ENCODE measurements around the gene AZI2. TPM values are rescaled to one million over a fixed set of nuclear protein-coding genes. Genes with fewer than 3 reads are reported as not detected.

AZI2 gene
- total RNA-seq: 40.4 and 57.1 TPM in 2 replicates

GRCh38 chr3:28348629-28349468 is at the start of gene AZI2, which contains the start of gene ZCWPW2:
Gene AZI2, minus strand, starts transcription at chr3:28348824. Its CDS starts 8,207 bp downstream, at chr3:28340617.
Gene ZCWPW2, plus strand, starts transcription at chr3:28348721. Its CDS starts 64,348 bp downstream, at chr3:28413069.
- Histone ChIP-seq H3K36me3 (ENCODE audit: control insufficient read depth, insufficient read depth, low read length) (no peaks in the 10 kb centered on the region), H3K4me3 (ENCODE audit: low read depth, low read length) (peak within 1 kb of the TSS; percentile 80), H3K27me3 (ENCODE audit: control insufficient read depth, insufficient read depth, low read length) (no peaks in the 10 kb centered on the region)
- peak; percentile 61 for DNase-seq (ENCODE audit: low read depth)
- TF ChIP-seq CTCF (IDR thresholded peaks at IDR 0.05; ENCODE audit: insufficient read depth, low read length, poor library complexity, severe bottlenecking): peak; percentile 25

- TF ChIP-seq CTCF (IDR thresholded peaks at IDR 0.05; ENCODE audit: insufficient read depth, low read length, poor library complexity, severe bottlenecking): no peak
- no peak for DNase-seq (ENCODE audit: low read depth)
- no peaks in the 10 kb centered on the region for H3K27me3 ChIP-seq (ENCODE audit: control insufficient read depth, insufficient read depth, low read length)
- no peak overlapping the region for H3K4me3 ChIP-seq (ENCODE audit: low read depth, low read length)
- no peaks in the 10 kb centered on the region for H3K36me3 ChIP-seq (ENCODE audit: control insufficient read depth, insufficient read depth, low read length)
These were observed 40.4 kb upstream of the AZI2 start for GRCh38 chr3:28388978-28389377.

GRCh38 chr3:28386049-28386448 is 37.4 kb upstream of the AZI2 start:
- no peak for TF ChIP-seq CTCF (IDR thresholded peaks at IDR 0.05; ENCODE audit: insufficient read depth, low read length, poor library complexity, severe bottlenecking)
- no peaks in the 10 kb centered on the region for H3K36me3 ChIP-seq (ENCODE audit: control insufficient read depth, insufficient read depth, low read length)
- no peak for DNase-seq (ENCODE audit: low read depth)
- no peaks in the 10 kb centered on the region for H3K27me3 ChIP-seq (ENCODE audit: control insufficient read depth, insufficient read depth, low read length)
- H3K4me3 ChIP-seq (ENCODE audit: low read depth, low read length): no peak overlapping the region

- H3K36me3 ChIP-seq (ENCODE audit: control insufficient read depth, insufficient read depth, low read length): no peaks in the 10 kb centered on the region
- no peak for TF ChIP-seq CTCF (IDR thresholded peaks at IDR 0.05; ENCODE audit: insufficient read depth, low read length, poor library complexity, severe bottlenecking)
- H3K27me3 ChIP-seq (ENCODE audit: control insufficient read depth, insufficient read depth, low read length): no peaks in the 10 kb centered on the region
- no peak overlapping the region for H3K4me3 ChIP-seq (ENCODE audit: low read depth, low read length)
- no peak for DNase-seq (ENCODE audit: low read depth)
These were observed 27.8 kb upstream of the AZI2 start for GRCh38 chr3:28376424-28376823.

GRCh38 chr3:28349469-28350000 is 911 bp upstream of the AZI2 start:
- Histone ChIP-seq H3K27me3 (ENCODE audit: control insufficient read depth, insufficient read depth, low read length) (no peaks in the 10 kb centered on the region), H3K36me3 (ENCODE audit: control insufficient read depth, insufficient read depth, low read length) (no peaks in the 10 kb centered on the region), H3K4me3 (ENCODE audit: low read depth, low read length) (peak overlapping the region; percentile 80)
- DNase-seq (ENCODE audit: low read depth): no peak
- no peak for TF ChIP-seq CTCF (IDR thresholded peaks at IDR 0.05; ENCODE audit: insufficient read depth, low read length, poor library complexity, severe bottlenecking)
